DND-41 (cell line): ENCODE results near the gene WWC1.

Experiments
- ATAC-seq: fragments of 200-7000 bp; cut with Tn5 transposase; 3 replicates; pipeline ENCODE4 v1.9.1; 2021; ENCODE audit warnings: low read depth; ENCODE audit not compliant: insufficient read depth
- DNase-seq: peaks from one replicate; pipeline ENCODE4 v3.0.0-alpha.2; 2020
- H2AFZ ChIP-seq: 2 replicates; pipeline ENCODE4 v1.6.0; 2012; ENCODE audit warnings: low read depth, low read length
- H3K27ac ChIP-seq: 2 replicates; pipeline ENCODE4 v1.5.1; 2012; ENCODE audit warnings: low read length, inconsistent platforms
- H3K27me3 ChIP-seq: fragments of 200-600 bp; sonication (generic); 2 replicates; pipeline ENCODE4 v1.6.0; 2012; ENCODE audit warnings: low read length, mild to moderate bottlenecking, inconsistent platforms; ENCODE audit not compliant: insufficient read depth, poor library complexity
- H3K36me3 ChIP-seq: 2 replicates; pipeline ENCODE4 v1.5.1; 2012; ENCODE audit warnings: low read length, inconsistent platforms; ENCODE audit not compliant: insufficient read depth
- H3K4me1 ChIP-seq: 2 replicates; pipeline ENCODE4 v1.5.1; 2012; ENCODE audit warnings: mild to moderate bottlenecking, low read length; ENCODE audit not compliant: insufficient read depth
- H3K4me2 ChIP-seq: 2 replicates; pipeline ENCODE4 v1.6.0; 2012; ENCODE audit warnings: mild to moderate bottlenecking, moderate library complexity, low read length, inconsistent platforms; ENCODE audit not compliant: insufficient read depth
- H3K4me3 ChIP-seq, 2 experiments: fragments of 200-600 bp in 1 of 2; shearing (Covaris generic) in 1 of 2; 2 replicates each; pipeline ENCODE4 v1.5.1; 2012 to 2016; ENCODE audit warnings: inconsistent platforms in 2 of 2, low read length in 2 of 2, mild to moderate bottlenecking in 2 of 2, low read depth in 1 of 2, moderate library complexity in 1 of 2
- H3K79me2 ChIP-seq: 2 replicates; pipeline ENCODE4 v1.6.0; 2012; ENCODE audit warnings: low read length, inconsistent platforms; ENCODE audit not compliant: insufficient read depth
- H3K9ac ChIP-seq: 2 replicates; pipeline ENCODE4 v1.6.0; 2012; ENCODE audit warnings: low read depth, mild to moderate bottlenecking, inconsistent platforms, low read length, moderate library complexity
- H3K9me3 ChIP-seq: 2 replicates; pipeline ENCODE4 v1.5.1; 2012; ENCODE audit warnings: low read length, moderate library complexity, mild to moderate bottlenecking, inconsistent platforms; ENCODE audit not compliant: insufficient read depth, severe bottlenecking
- H4K20me1 ChIP-seq: 2 replicates; pipeline ENCODE4 v1.6.0; 2012; ENCODE audit warnings: low read length; ENCODE audit not compliant: insufficient read depth
- CTCF ChIP-seq: IDR thresholded peaks from 2 replicates; pipeline ENCODE4 v1.5.1; 2012; ENCODE audit warnings: borderline replicate concordance, low read length, moderate library complexity, mild to moderate bottlenecking; ENCODE audit not compliant: poor library complexity, severe bottlenecking; ENCODE audit errors: extremely low read depth
- EZH2 ChIP-seq: IDR thresholded peaks from 3 replicates; pipeline ENCODE4 v1.6.1; 2012; ENCODE audit warnings: borderline replicate concordance, low read depth, mild to moderate bottlenecking, moderate library complexity, low read length, inconsistent platforms; ENCODE audit not compliant: severe bottlenecking

Gene WWC1

GRCh38 chr5:168270476-168270875 lies 21.0 kb upstream of the WWC1 start:
- Histone ChIP-seq H3K27me3 (no peaks in the 10 kb centered on the region), H3K9ac (no peak overlapping the region), H3K36me3 (no peaks in the 10 kb centered on the region), H3K4me2 (no peak overlapping the region), H3K4me3 (no peak overlapping the region), H4K20me1 (peaks cover 3% of the 10 kb centered on the region; the same call in 1 of the 2 replicates), H3K27ac (no peak overlapping the region), H3K9me3 (no peaks in the 10 kb centered on the region), H3K4me1 (peaks cover 14% of the 10 kb centered on the region), H2AFZ (no peak overlapping the region), H3K79me2 (no peaks in the 10 kb centered on the region)
- ATAC-seq (no peak), DNase-seq (no peak)
- no peak for TF ChIP-seq EZH2
- no peak for TF ChIP-seq CTCF

GRCh38 chr5:168273056-168273980 lies 18.1 kb upstream of the WWC1 start:
- H3K9ac ChIP-seq = no peak overlapping the region
- H3K36me3 ChIP-seq = no peaks in the 10 kb centered on the region
- no peak overlapping the region for H2AFZ ChIP-seq
- no peak overlapping the region for H3K27ac ChIP-seq
- H4K20me1 ChIP-seq = peaks cover 3% of the 10 kb centered on the region; the same call in 1 of the 2 replicates
- no peak for TF ChIP-seq EZH2
- no peak for TF ChIP-seq CTCF
- H3K4me2 ChIP-seq = no peak overlapping the region
- H3K9me3 ChIP-seq = no peaks in the 10 kb centered on the region
- no peaks in the 10 kb centered on the region for H3K79me2 ChIP-seq
- DNase-seq = no peak
- no peaks in the 10 kb centered on the region for H3K27me3 ChIP-seq
- no peak overlapping the region for H3K4me3 ChIP-seq
- ATAC-seq = no peak
- peaks cover 14% of the 10 kb centered on the region for H3K4me1 ChIP-seq

DNA sequence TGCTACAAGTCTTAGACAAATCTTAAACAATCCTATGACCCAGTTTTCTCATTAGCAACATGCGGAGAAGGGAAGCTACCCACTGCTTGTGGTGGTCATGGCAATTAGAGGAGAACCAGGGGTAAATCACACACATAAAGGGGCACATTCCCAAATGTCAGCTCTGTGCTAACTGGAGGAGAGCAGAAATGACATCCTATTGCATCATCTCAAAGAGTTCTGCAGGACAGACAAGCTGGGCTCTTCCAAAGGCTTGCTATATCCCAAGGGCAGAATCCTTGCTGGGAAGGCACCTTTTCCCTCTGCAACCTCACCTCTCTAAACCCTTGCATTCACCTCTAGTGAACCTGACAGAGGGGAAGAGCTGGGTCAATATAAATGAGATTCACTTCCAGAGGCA lies 17.0 kb upstream of the WWC1 start:
- H4K20me1 ChIP-seq = no peaks in the 10 kb centered on the region
- DNase-seq (no peak), ATAC-seq (no peak)
- H2AFZ ChIP-seq = no peak overlapping the region
- H3K79me2 ChIP-seq = no peaks in the 10 kb centered on the region
- no peak overlapping the region for H3K4me2 ChIP-seq
- peaks cover 8% of the 10 kb centered on the region for H3K4me1 ChIP-seq
- H3K4me3 ChIP-seq = no peak overlapping the region
- no peak overlapping the region for H3K9ac ChIP-seq
- H3K27me3 ChIP-seq = no peaks in the 10 kb centered on the region
- TF ChIP-seq EZH2 = no peak
- no peak for TF ChIP-seq CTCF
- H3K27ac ChIP-seq = no peak overlapping the region
- H3K36me3 ChIP-seq = no peaks in the 10 kb centered on the region
- no peaks in the 10 kb centered on the region for H3K9me3 ChIP-seq
